ENCODE data around the gene SUGP1. TPM values are rescaled to one million over a fixed set of nuclear protein-coding genes. Genes with fewer than 3 reads are reported as not detected.

SUGP1 gene
- total and polyA plus RNA-seq, 2 of the 4 experiments (the other 2 are of a cell fraction), result 33.2 to 35.8 TPM

DNA sequence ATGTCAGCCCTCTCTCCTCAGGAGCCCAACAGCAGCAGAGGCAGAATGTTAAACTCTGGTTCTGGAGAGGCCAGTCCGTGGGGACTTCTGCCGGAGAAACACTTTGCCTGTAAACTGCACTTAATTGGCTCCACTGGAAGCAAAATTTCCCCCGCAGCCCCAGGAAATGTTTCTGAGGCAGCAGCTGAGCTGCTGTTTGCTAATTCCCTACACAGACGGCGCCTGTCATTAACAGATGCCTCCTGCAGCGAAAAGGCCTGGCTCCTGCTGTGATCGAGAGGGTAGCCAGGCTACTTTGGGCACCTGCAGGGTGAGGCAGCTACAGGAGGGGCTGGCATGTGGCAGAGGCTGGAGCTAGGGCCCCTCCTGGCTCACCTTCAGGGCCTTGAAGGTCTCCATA is 42.0 kb downstream of the SUGP1 start:
- 96% methylated on average over 3 of the region's 7 CpGs; no CpG with 5 or more reads in 1 of the 2 experiments for WGBS, 2 experiments (ENCODE audit: extremely low coverage in 2 of 2, insufficient read length in 1 of 2)
- BruUV-seq (replicated peaks), result no TSS peak
- H3K56ac ChIP-seq (ENCODE audit: extremely low read depth, insufficient read depth, low read length), result no peak overlapping the region
- no peak overlapping the region for H2AFZ ChIP-seq (replicated peaks; ENCODE audit: low read length, poor library complexity)
- H2BK20ac ChIP-seq (ENCODE audit: low read depth, low read length), result no peak overlapping the region
- POLR2A ChIA-PET (ENCODE audit: unreplicated experiment), result no interaction called here
- H4K5ac ChIP-seq (ENCODE audit: low read depth, low read length), result no peak overlapping the region
- H3K9ac ChIP-seq (ENCODE audit: low read depth, low read length), result no peak overlapping the region
- H3K79me1 ChIP-seq (ENCODE audit: low read depth in 1 of 2, low read length in 2 of 2), result no peaks in the 10 kb centered on the region
- DNase-seq (no peak), ATAC-seq (ENCODE audit: low read depth) (no peak)
- H3K4me3 ChIP-seq (ENCODE audit: insufficient read depth, low read depth, low read length), result no peak overlapping the region
- no peak overlapping the region for H3K14ac ChIP-seq (replicated peaks; ENCODE audit: low read depth, low read length)
- TF ChIP-seq POLR2A (IDR thresholded peaks at IDR 0.05; ENCODE audit: low read depth, low read length) (no peak), BHLHE40 (IDR thresholded peaks at IDR 0.05; ENCODE audit: low read depth, low read length) (no peak), RFX5 (IDR thresholded peaks at IDR 0.05; ENCODE audit: low read depth, low read length) (no peak), SMC3 (IDR thresholded peaks at IDR 0.05; ENCODE audit: low read depth, low read length) (no peak), RAD21 (IDR thresholded peaks at IDR 0.05; ENCODE audit: low read length) (no peak), MXI1 (IDR thresholded peaks at IDR 0.05; ENCODE audit: borderline replicate concordance, low read depth, low read length) (no peak), RCOR1 (IDR thresholded peaks at IDR 0.05; ENCODE audit: insufficient replicate concordance, low read length) (no peak), CEBPB (IDR thresholded peaks at IDR 0.05; ENCODE audit: low read depth, low read length) (no peak), FOS (IDR thresholded peaks at IDR 0.05; ENCODE audit: low read depth, low read length) (no peak), NFE2L2 (IDR thresholded peaks at IDR 0.05; ENCODE audit: low read depth, low read length) (no peak), MAZ (IDR thresholded peaks at IDR 0.05; ENCODE audit: borderline replicate concordance, low read depth, low read length) (no peak), MAFK (IDR thresholded peaks at IDR 0.05; ENCODE audit: low read depth, low read length) (no peak), CHD1 (IDR thresholded peaks at IDR 0.05; ENCODE audit: low read depth, low read length) (no peak), ELK1 (IDR thresholded peaks at IDR 0.05; ENCODE audit: borderline replicate concordance, low read depth, low read length) (no peak)
- TF ChIP-seq, protein P1, sequence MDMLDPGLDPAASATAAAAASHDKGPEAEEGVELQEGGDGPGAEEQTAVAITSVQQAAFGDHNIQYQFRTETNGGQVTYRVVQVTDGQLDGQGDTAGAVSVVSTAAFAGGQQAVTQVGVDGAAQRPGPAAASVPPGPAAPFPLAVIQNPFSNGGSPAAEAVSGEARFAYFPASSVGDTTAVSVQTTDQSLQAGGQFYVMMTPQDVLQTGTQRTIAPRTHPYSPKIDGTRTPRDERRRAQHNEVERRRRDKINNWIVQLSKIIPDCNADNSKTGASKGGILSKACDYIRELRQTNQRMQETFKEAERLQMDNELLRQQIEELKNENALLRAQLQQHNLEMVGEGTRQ (IDR thresholded peaks at IDR 0.05; ENCODE audit: low read depth, low read length), result no peak
- no peak overlapping the region for H3K23ac ChIP-seq (ENCODE audit: low read depth, low read length)
- in situ Hi-C loops (cut with MboI; ENCODE audit: low sequenced_read_pairs), result no loop called here
- no peak overlapping the region for H2BK5ac ChIP-seq (ENCODE audit: low read depth, low read length, poor library complexity, severe bottlenecking)
- CTCF ChIA-PET, result no interaction called here
- intact Hi-C loops (cut with micrococcal nuclease), result no loop called here
- dilution Hi-C loops (cut with HindIII; ENCODE audit: low sequenced_read_pairs, unreplicated experiment), result no loop called here
- H3K27me3 ChIP-seq (ENCODE audit: control insufficient read depth, insufficient read depth, low read length), result no peaks in the 10 kb centered on the region
- no peaks in the 10 kb centered on the region for H4K20me1 ChIP-seq (ENCODE audit: insufficient read depth, low read length)
- no peak overlapping the region for H2BK120ac ChIP-seq (ENCODE audit: low read depth, low read length)
- no peaks in the 10 kb centered on the region for H3K9me3 ChIP-seq (ENCODE audit: control insufficient read depth, insufficient read depth, low read length)
- no peak overlapping the region for H3K4me2 ChIP-seq (ENCODE audit: low read depth, low read length)
- peaks cover 2% of the 10 kb centered on the region; the same call in 1 of the 2 replicates for H3K4me1 ChIP-seq (ENCODE audit: control insufficient read depth, insufficient read depth, low read length)
- no peak overlapping the region for H4K91ac ChIP-seq (ENCODE audit: insufficient read depth, low read depth, low read length)
- peaks cover 55% of the 10 kb centered on the region for H3K36me3 ChIP-seq (ENCODE audit: control insufficient read depth, insufficient read depth, low read length)
- H4K8ac ChIP-seq (ENCODE audit: low read depth in 2 of 2, low read length in 2 of 2), result no peak overlapping the region
- no peaks in the 10 kb centered on the region for H3K9me1 ChIP-seq (ENCODE audit: insufficient read depth, low read length)
- no peak overlapping the region for H2AK5ac ChIP-seq (ENCODE audit: low read depth, low read length)
- no peak overlapping the region for H2BK15ac ChIP-seq (ENCODE audit: low read depth, low read length)
- no peak overlapping the region for H3K18ac ChIP-seq (ENCODE audit: low read depth, low read length)
- no peak overlapping the region for H2AK9ac ChIP-seq (replicated peaks; ENCODE audit: low read depth, low read length, poor library complexity)
- H3K4ac ChIP-seq (ENCODE audit: low read depth, low read length), result no peak overlapping the region
- H3K27ac ChIP-seq (ENCODE audit: insufficient read depth, low read length), result no peak overlapping the region

All from IMR-90 (cell line).